MV-4-11 (cell line): ENCODE data around the gene PAEP.

ENCODE experiments used
- DNase-seq: peaks from one replicate; lab custom pipeline; 2025; lab: John Stamatoyannopoulos, UW

Gene PAEP

GRCh38 chr9:135579889-135580660, 18.5 kb downstream of the PAEP start:
- DNase-seq = no peak

- no peak for DNase-seq
Observed at GRCh38 chr9:135580664-135581380, 19.3 kb downstream of the PAEP start.

- DNase-seq = no peak
Observed at GRCh38 chr9:135581636-135582426, 20.3 kb downstream of the PAEP start.

GRCh38 chr9:135582541-135582940, 21.0 kb downstream of the PAEP start:
- DNase-seq = no peak

- no peak for DNase-seq
Observed at GRCh38 chr9:135582966-135583687, 21.6 kb downstream of the PAEP start.

- DNase-seq = no peak
Observed at GRCh38 chr9:135583688-135584011, 22.1 kb downstream of the PAEP start.

GRCh38 chr9:135584371-135584770, 22.8 kb downstream of the PAEP start:
- DNase-seq = no peak

- DNase-seq = no peak
Observed at GRCh38 chr9:135584934-135585333, 23.4 kb downstream of the PAEP start.

- DNase-seq = no peak
Observed at GRCh38 chr9:135586601-135587109, 25.1 kb downstream of the PAEP start.

GRCh38 chr9:135587658-135588057, 26.1 kb downstream of the PAEP start:
- DNase-seq = no peak

GRCh38 chr9:135588371-135588770, 26.8 kb downstream of the PAEP start:
- DNase-seq = no peak

GRCh38 chr9:135588886-135589595, 27.5 kb downstream of the PAEP start:
- no peak for DNase-seq

- no peak for DNase-seq
Observed at GRCh38 chr9:135589596-135590485, 28.3 kb downstream of the PAEP start.

- no peak for DNase-seq
Observed at GRCh38 chr9:135590486-135591079, 29.0 kb downstream of the PAEP start.

GRCh38 chr9:135591506-135592330, 30.2 kb downstream of the PAEP start:
- no peak for DNase-seq

GRCh38 chr9:135592331-135592590, 30.7 kb downstream of the PAEP start:
- DNase-seq = no peak

GRCh38 chr9:135592625-135593024, 31.1 kb downstream of the PAEP start:
- DNase-seq = no peak

- peak; percentile 14 for DNase-seq
Observed at GRCh38 chr9:135596211-135596610, 34.7 kb downstream of the PAEP start.

- no peak for DNase-seq
Observed at GRCh38 chr9:135600296-135600817, 38.8 kb downstream of the PAEP start.
